Stomach (tissue), 19 donors: ENCODE data around the gene LAMB3. TPM values are rescaled to one million over a fixed set of nuclear protein-coding genes. Genes with fewer than 3 reads are reported as not detected.
"Not testable (repeated sequence)": the region's sequence is repeated elsewhere in the genome, so short reads cannot be mapped to it uniquely, and the experiment has no call there.

Source experiments
- DNase-seq, 2 donors: peaks; one replicate each; pipeline versions ENCODE4 v3.0.0 to v3.0.0-alpha.2; 2013 to 2019
- H3K27ac ChIP-seq, 5 donors: fragments of 200-600 bp in 4 of 5; sonication (generic) in 4 of 5; one replicate each; pipeline ENCODE4 v1.5.1; 2013 to 2019; ENCODE audit warnings: mild to moderate bottlenecking in 1 of 5, moderate library complexity in 1 of 5
- H3K27me3 ChIP-seq, 3 donors: fragments of 200-600 bp; sonication (generic); one replicate each; pipeline ENCODE4 v1.5.1; 2017 to 2019; ENCODE audit warnings: mixed run types in 1 of 3
- H3K36me3 ChIP-seq, 4 donors: fragments of 200-600 bp; sonication (generic); 1 replicate in 3 of 4; 2 replicates in 1 of 4; pipeline ENCODE4 v1.5.1; 2016 to 2019
- H3K4me1 ChIP-seq, 4 donors: fragments of 200-600 bp; sonication (generic); one replicate each; pipeline ENCODE4 v1.5.1; 2016 to 2019
- H3K4me3 ChIP-seq, 4 donors: fragments of 200-600 bp; sonication (generic) in 3 of 4; one replicate each; pipeline ENCODE4 v1.5.1; 2016 to 2019; ENCODE audit warnings: mild to moderate bottlenecking in 1 of 4
- H3K9me3 ChIP-seq, 4 donors: fragments of 200-600 bp; sonication (generic); one replicate each; pipeline ENCODE4 v1.5.1; 2016 to 2019
- CTCF ChIP-seq, 7 experiments: fragments of 450-650 bp in 4 of 7; fragments of 200-600 bp in 3 of 7; sonication (generic) in 3 of 7; IDR thresholded peaks; one replicate each; pipeline ENCODE4 v1.5.1; 2016 to 2019; ENCODE audit warnings: antibody characterized with exemption in 7 of 7, control low read depth in 2 of 7, mild to moderate bottlenecking in 1 of 7
- EP300 ChIP-seq: sonication (generic); formaldehyde crosslinking; IDR thresholded peaks from one replicate; pipeline ENCODE4 v1.6.1; 2017; ENCODE audit warnings: antibody characterized with exemption
- POLR2A ChIP-seq, 4 donors: fragments of 450-650 bp; IDR thresholded peaks; one replicate each; pipeline ENCODE4 v1.6.1; 2016; ENCODE audit warnings: antibody characterized with exemption in 4 of 4, control low read depth in 2 of 4, mild to moderate bottlenecking in 1 of 4, moderate library complexity in 1 of 4
- POLR2AphosphoS5 ChIP-seq, 3 donors: sonication (generic); formaldehyde crosslinking; IDR thresholded peaks; one replicate each; pipeline ENCODE4 v1.6.1; 2016; ENCODE audit warnings: antibody characterized with exemption in 3 of 3
- WGBS, 5 donors: extraction: QIAGEN DNeasy Blood & Tissue Kit in 3 of 5; methylation state at CpG; one replicate each; pipeline versions ENCODE4 v1.1.5 to v1.1.7; 2013 to 2018; 5-methylcytosine and 5-hydroxymethylcytosine counted together
- intact Hi-C: fragments of 100-400 bp; cut with DNase I; formaldehyde crosslinking; loops from one replicate; pipeline ENCODE4 v1.15.1; 2023; ENCODE audit warnings: low total_unique reads
- long read RNA-seq, 10 donors: transcript quantifications; one replicate each; lab custom pipeline, GENCODE V29; 2026
- polyA plus RNA-seq, 3 donors: library from polyadenylated mRNA; stranded (reverse); fragments of 200-250 nt; gene quantifications; one replicate each; pipeline ENCODE4 v1.2.3, GENCODE V29; 2013
- total RNA-seq, 5 donors: library from RNA; depleted of rRNA; stranded (reverse); fragments of >200 nt; gene quantifications; one replicate each; pipeline versions ENCODE4 v1.1.0 to v1.2.3, GENCODE V29; 2014 to 2016
- donor health status: healthy with polysubstance abuse.
- donor health status: Bipolar disorder and iron deficiency.
- donor health status: healthy.

The LAMB3 gene
- 100 to 1,000 TPM in 1 of 5 donors, 10 to 100 TPM in 4; 14.0 to 105 (median 63.4) TPM for total RNA-seq
- polyA plus RNA-seq, result 10 to 100 TPM; 12.8 to 46.8 (median 29.9) TPM
- long read RNA-seq, donor 1, full-length matches to known transcripts, result 1 of 31 reads
- long read RNA-seq, donor 1, partial matches to known transcripts, result 30 of 31 reads
- long read RNA-seq, donor 1, other reads (novel, unspliced or antisense), result 0 of 31 reads
- long read RNA-seq, donor 2, full-length matches to known transcripts, result 3 of 8 reads
- long read RNA-seq, donor 2, partial matches to known transcripts, result 5 of 8 reads
- long read RNA-seq, donor 2, other reads (novel, unspliced or antisense), result 0 of 8 reads
- long read RNA-seq, donor 3, full-length matches to known transcripts, result 2 of 21 reads
- long read RNA-seq, donor 3, partial matches to known transcripts, result 19 of 21 reads
- long read RNA-seq, donor 3, other reads (novel, unspliced or antisense), result 0 of 21 reads
- long read RNA-seq, donor 4, full-length matches to known transcripts, result 3 of 3 reads
- long read RNA-seq, donor 4, partial matches to known transcripts, result 0 of 3 reads
- long read RNA-seq, donor 4, other reads (novel, unspliced or antisense), result 0 of 3 reads
- long read RNA-seq, donor 5, full-length matches to known transcripts, result 2 of 8 reads
- long read RNA-seq, donor 5, partial matches to known transcripts, result 6 of 8 reads
- long read RNA-seq, donor 5, other reads (novel, unspliced or antisense), result 0 of 8 reads
- long read RNA-seq, donor 6, result 0 reads
- long read RNA-seq, donor 7, full-length matches to known transcripts, result 3 of 32 reads
- long read RNA-seq, donor 7, partial matches to known transcripts, result 29 of 32 reads
- long read RNA-seq, donor 7, other reads (novel, unspliced or antisense), result 0 of 32 reads
- long read RNA-seq, donor 8, full-length matches to known transcripts, result 2 of 32 reads
- long read RNA-seq, donor 8, partial matches to known transcripts, result 30 of 32 reads
- long read RNA-seq, donor 8, other reads (novel, unspliced or antisense), result 0 of 32 reads
- long read RNA-seq, donor 9, partial matches to known transcripts, result 10 of 10 reads
- long read RNA-seq, donor 9, other reads (novel, unspliced or antisense), result 0 of 10 reads
- long read RNA-seq, donor 10, full-length matches to known transcripts, result 5 of 25 reads
- long read RNA-seq, donor 10, partial matches to known transcripts, result 20 of 25 reads
- long read RNA-seq, donor 10, other reads (novel, unspliced or antisense), result 0 of 25 reads

DNA sequence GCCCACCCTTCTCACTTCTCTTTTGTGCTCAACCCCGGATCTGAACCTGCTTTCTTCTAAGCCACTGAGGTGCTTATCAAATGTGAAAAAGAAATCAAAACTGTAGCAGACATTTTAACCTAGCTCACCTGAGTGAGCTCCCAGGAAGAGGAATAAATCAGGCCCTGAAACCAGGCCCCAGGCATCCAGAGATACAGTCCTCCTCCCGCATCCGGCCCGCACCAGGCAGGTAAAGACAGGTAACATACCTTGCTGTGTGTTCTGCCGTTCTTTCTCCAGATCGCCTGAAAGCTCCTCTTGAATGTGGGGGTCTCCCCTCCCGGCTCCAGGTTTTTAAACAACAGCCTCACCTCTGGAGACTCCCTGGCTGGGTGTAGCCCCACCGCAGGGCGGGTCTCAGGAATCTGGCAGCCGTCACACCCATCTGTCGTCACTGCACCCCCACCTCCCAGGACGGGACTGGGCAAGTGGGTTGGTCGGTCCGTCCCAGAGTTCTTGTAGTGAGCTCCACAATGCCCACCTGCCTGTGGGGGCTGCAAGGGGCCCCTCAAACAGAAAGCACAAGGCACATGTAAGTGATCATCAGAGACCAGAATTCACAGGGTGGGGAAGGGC, at the start of gene LAMB3:
Gene LAMB3 (minus strand): TSS at position 305 of the 615 bp plus-strand sequence. CDS start 1,481 bp downstream, outside the sequence.
- intact Hi-C loops, result no loop called here
- peaks cover 64 to 83% (median 69%) of the 10 kb centered on the region in 4 donors for H3K4me1 ChIP-seq
- TF ChIP-seq CTCF (IDR thresholded peaks at IDR 0.05) (no peak), POLR2AphosphoS5 (IDR thresholded peaks at IDR 0.05) (peak in 2 of 3 donors; percentile 66 to 67), POLR2A (IDR thresholded peaks at IDR 0.05) (peak in 1 of 4 donors; percentile 14)
- no peaks in the 10 kb centered on the region for H3K27me3 ChIP-seq
- H3K36me3 ChIP-seq, result peaks cover 0 to 3% (median 0%) of the 10 kb centered on the region in 4 donors
- 35 to 61% (median 42%) methylated on average over 11 to 14 of the region's 14 CpGs for WGBS, 5 donors
- no peaks in the 10 kb centered on the region for H3K9me3 ChIP-seq
- H3K4me3 ChIP-seq, result peak within 1 kb of the TSS in 3 of 4 donors; percentile 17 to 32 (median 21)
- DNase-seq, result peak; percentile 79 to 95
- peak within 1 kb of the TSS; percentile 81 to 92 (median 86) for H3K27ac ChIP-seq

DNA sequence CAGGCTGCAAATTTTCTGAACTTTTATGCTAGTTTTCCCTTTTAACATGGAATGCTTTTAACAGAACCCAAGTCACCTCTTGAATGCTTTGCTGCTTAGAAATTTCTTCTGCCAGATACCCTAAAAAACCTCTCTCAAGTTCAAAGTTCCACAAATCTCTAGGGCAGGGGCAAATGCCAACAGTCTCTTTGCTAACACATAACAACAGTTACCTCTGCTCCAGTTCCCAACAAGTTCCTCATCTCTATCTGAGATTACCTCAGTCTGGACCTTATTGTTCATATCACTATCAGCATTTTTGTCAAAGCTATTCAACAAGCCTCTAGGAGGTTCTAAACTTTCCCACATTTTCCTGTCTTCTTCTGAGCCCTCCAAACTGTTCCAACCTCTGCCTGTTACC, 48.5 kb upstream of the LAMB3 start:
- H3K36me3 ChIP-seq, H3K4me1 ChIP-seq, intact Hi-C loops, H3K9me3 ChIP-seq, DNase-seq, H3K27ac ChIP-seq, H3K27me3 ChIP-seq, H3K4me3 ChIP-seq: not testable (repeated sequence)

GRCh38 chr1:209697126-209697525, 44.9 kb upstream of the LAMB3 start:
- H3K27me3 ChIP-seq, result no peaks in the 10 kb centered on the region
- WGBS, 5 donors, result 74 to 96% (median 76%) methylated on average over 3 of the region's 3 CpGs
- peak in 1 of 2 donors; percentile 19 for DNase-seq
- peaks cover 0 to 12% (median 3%) of the 10 kb centered on the region in 4 donors for H3K4me1 ChIP-seq
- no peak overlapping the region for H3K27ac ChIP-seq
- no peak overlapping the region for H3K4me3 ChIP-seq
- TF ChIP-seq POLR2A (IDR thresholded peaks at IDR 0.05) (no peak), POLR2AphosphoS5 (IDR thresholded peaks at IDR 0.05) (peak in 1 of 3 donors; percentile 35)
- no peaks in the 10 kb centered on the region for H3K9me3 ChIP-seq
- intact Hi-C loops, result no loop called here
- no peaks in the 10 kb centered on the region for H3K36me3 ChIP-seq

GRCh38 chr1:209696673-209697072, 44.4 kb upstream of the LAMB3 start:
- Histone ChIP-seq H3K9me3 (no peaks in the 10 kb centered on the region), H3K36me3 (no peaks in the 10 kb centered on the region), H3K4me1 (peaks cover 0 to 16% (median 3%) of the 10 kb centered on the region in 4 donors), H3K27ac (no peak overlapping the region), H3K27me3 (no peaks in the 10 kb centered on the region), H3K4me3 (no peak overlapping the region)
- no peak for TF ChIP-seq POLR2AphosphoS5 (IDR thresholded peaks at IDR 0.05)
- no peak for TF ChIP-seq CTCF (IDR thresholded peaks at IDR 0.05)
- TF ChIP-seq POLR2A (IDR thresholded peaks at IDR 0.05), result no peak
- TF ChIP-seq EP300, result no peak
- intact Hi-C loops, result no loop called here
- DNase-seq, result no peak
